Suprapubic skin (tissue), 4 donors: Measurements from ENCODE around the gene LRRC2. TPM values are rescaled to one million over a fixed set of nuclear protein-coding genes. Genes with fewer than 3 reads are reported as not detected.

Experiments
- DNase-seq, 2 donors: peaks; one replicate each; pipeline ENCODE4 v3.0.0-alpha.2; 2019; ENCODE audit warnings: low spot score in 2 of 2
- H3K27ac ChIP-seq: fragments of 200-600 bp; sonication (generic); one replicate; pipeline ENCODE4 v1.5.1; 2019
- H3K27me3 ChIP-seq: fragments of 200-600 bp; sonication (generic); one replicate; pipeline ENCODE4 v1.5.1; 2019
- H3K36me3 ChIP-seq: fragments of 200-600 bp; sonication (generic); one replicate; pipeline ENCODE4 v1.5.1; 2019
- H3K4me1 ChIP-seq: fragments of 200-600 bp; sonication (generic); one replicate; pipeline ENCODE4 v1.5.1; 2019
- H3K4me3 ChIP-seq: fragments of 200-600 bp; sonication (generic); one replicate; pipeline ENCODE4 v1.5.1; 2019; ENCODE audit warnings: mild to moderate bottlenecking
- H3K9me3 ChIP-seq: fragments of 200-600 bp; sonication (generic); one replicate; pipeline ENCODE4 v1.5.1; 2019
- EP300 ChIP-seq: sonication (generic); formaldehyde crosslinking; IDR thresholded peaks from one replicate; pipeline ENCODE4 v1.6.1; 2017; ENCODE audit warnings: antibody characterized with exemption
- POLR2A ChIP-seq, 2 donors: fragments of 450-650 bp; IDR thresholded peaks; one replicate each; pipeline ENCODE4 v1.6.1; 2017; ENCODE audit warnings: antibody characterized with exemption in 2 of 2, mild to moderate bottlenecking in 2 of 2, moderate library complexity in 2 of 2
- POLR2AphosphoS5 ChIP-seq, 3 donors: sonication (generic); formaldehyde crosslinking; IDR thresholded peaks; one replicate each; pipeline ENCODE4 v1.6.1; 2017; ENCODE audit warnings: antibody characterized with exemption in 3 of 3
- WGBS: methylation state at CpG from one replicate; pipeline ENCODE4 v1.1.5; 2018; 5-methylcytosine and 5-hydroxymethylcytosine counted together
- total RNA-seq, 4 donors: library from RNA; depleted of rRNA; stranded (reverse); fragments of >200 nt; gene quantifications; one replicate each; pipeline ENCODE4 v1.1.0, GENCODE V29; 2016
- TF ChIP-seq, protein P1 (sequence below), 2 donors: fragments of 200-600 bp in 1 of 2; fragments of 450-650 bp in 1 of 2; sonication (generic) in 1 of 2; IDR thresholded peaks; one replicate each; pipeline ENCODE4 v1.5.1; 2016 to 2019; ENCODE audit warnings: antibody characterized with exemption in 2 of 2, mild to moderate bottlenecking in 1 of 2, moderate library complexity in 1 of 2

Gene LRRC2
- total RNA-seq, 4 donors from 2014 or later = 0.83 to 3.7 (median 2.6) TPM

DNA sequence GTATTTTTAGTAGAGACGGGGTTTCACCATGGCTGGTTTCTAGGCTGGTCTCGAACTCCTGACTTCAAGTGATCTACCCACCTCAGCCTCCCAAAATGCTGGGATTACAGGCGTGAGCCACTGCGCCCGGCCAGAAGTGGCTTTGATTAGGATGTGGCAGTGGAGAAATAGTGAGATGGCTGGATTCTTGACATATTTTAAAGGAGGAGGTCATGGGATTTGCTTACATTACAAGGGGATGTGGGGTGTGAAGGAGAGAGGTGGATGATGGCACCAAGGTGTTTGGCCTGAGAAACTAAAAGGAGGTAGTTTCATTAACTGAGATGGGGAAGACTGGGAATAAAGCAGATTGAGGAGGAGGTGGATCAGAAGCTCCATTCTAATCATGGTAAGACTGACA, 86.4 kb downstream of the LRRC2 start:
- H3K4me1 ChIP-seq = no peaks in the 10 kb centered on the region
- H3K9me3 ChIP-seq = no peaks in the 10 kb centered on the region
- peaks cover 3% of the 10 kb centered on the region for H3K27me3 ChIP-seq
- H3K27ac ChIP-seq = no peak overlapping the region
- no peak for TF ChIP-seq POLR2A (IDR thresholded peaks at IDR 0.05)
- TF ChIP-seq POLR2AphosphoS5 (IDR thresholded peaks at IDR 0.05) = no peak
- WGBS = 88% methylated on average over 5 of the region's 5 CpGs
- no peaks in the 10 kb centered on the region for H3K36me3 ChIP-seq
- H3K4me3 ChIP-seq = no peak overlapping the region
- DNase-seq = peak in 1 of 2 donors; percentile 4

DNA sequence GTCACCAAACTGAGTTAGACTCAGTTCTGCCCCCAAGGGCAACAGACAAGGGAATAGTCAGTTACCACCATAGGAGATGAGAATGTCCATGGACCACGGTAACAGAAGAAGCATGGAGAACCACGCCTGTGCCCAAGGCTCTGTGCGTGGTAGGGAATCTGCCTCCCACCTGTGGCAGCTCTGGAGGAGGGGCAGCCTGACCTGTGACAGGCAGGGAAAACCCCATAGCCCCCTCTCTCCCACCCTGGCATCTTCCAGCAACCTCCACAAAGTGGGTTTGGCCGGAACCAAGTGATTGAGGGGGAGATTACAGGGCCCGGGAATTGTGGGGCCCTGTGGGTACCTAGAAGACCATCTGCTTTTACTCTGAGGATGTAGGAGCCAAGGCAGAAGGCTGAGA, 87.1 kb downstream of the LRRC2 start:
- peaks cover 3% of the 10 kb centered on the region for H3K27me3 ChIP-seq
- no peak overlapping the region for H3K27ac ChIP-seq
- no peak overlapping the region for H3K4me3 ChIP-seq
- TF ChIP-seq POLR2AphosphoS5 (IDR thresholded peaks at IDR 0.05) = no peak
- TF ChIP-seq POLR2A (IDR thresholded peaks at IDR 0.05) = no peak
- no peak for TF ChIP-seq EP300
- TF ChIP-seq, protein P1, sequence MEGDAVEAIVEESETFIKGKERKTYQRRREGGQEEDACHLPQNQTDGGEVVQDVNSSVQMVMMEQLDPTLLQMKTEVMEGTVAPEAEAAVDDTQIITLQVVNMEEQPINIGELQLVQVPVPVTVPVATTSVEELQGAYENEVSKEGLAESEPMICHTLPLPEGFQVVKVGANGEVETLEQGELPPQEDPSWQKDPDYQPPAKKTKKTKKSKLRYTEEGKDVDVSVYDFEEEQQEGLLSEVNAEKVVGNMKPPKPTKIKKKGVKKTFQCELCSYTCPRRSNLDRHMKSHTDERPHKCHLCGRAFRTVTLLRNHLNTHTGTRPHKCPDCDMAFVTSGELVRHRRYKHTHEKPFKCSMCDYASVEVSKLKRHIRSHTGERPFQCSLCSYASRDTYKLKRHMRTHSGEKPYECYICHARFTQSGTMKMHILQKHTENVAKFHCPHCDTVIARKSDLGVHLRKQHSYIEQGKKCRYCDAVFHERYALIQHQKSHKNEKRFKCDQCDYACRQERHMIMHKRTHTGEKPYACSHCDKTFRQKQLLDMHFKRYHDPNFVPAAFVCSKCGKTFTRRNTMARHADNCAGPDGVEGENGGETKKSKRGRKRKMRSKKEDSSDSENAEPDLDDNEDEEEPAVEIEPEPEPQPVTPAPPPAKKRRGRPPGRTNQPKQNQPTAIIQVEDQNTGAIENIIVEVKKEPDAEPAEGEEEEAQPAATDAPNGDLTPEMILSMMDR (IDR thresholded peaks at IDR 0.05) = no peak
- H3K36me3 ChIP-seq = no peaks in the 10 kb centered on the region
- peak in 1 of 2 donors; percentile 47 for DNase-seq
- WGBS = 94% methylated on average over 2 of the region's 5 CpGs
- no peaks in the 10 kb centered on the region for H3K4me1 ChIP-seq
- H3K9me3 ChIP-seq = no peaks in the 10 kb centered on the region

DNA sequence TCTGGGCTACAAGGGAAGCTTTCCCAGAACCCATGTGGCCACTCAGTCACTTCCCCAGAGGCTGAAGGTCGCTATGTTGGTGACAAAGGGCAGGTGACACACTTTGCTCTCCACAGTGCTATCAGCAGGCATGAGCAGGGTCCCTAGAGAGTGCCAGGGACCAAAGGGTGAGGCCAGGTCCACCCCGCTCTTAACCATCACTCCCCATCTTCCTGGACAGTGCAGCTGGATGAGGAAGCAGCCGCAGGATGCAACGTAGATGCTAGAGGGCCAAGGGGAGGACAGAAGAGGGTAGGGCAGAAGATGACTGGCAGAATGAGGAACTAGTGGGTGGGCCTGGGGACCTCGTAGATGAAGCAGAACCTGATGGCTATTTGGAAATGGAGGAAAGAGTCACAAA, 87.8 kb downstream of the LRRC2 start:
- Histone ChIP-seq H3K4me1 (no peaks in the 10 kb centered on the region), H3K4me3 (no peak overlapping the region), H3K36me3 (no peaks in the 10 kb centered on the region), H3K9me3 (no peaks in the 10 kb centered on the region), H3K27me3 (peaks cover 3% of the 10 kb centered on the region), H3K27ac (no peak overlapping the region)
- TF ChIP-seq EP300 = no peak
- TF ChIP-seq POLR2A (IDR thresholded peaks at IDR 0.05) = no peak
- TF ChIP-seq POLR2AphosphoS5 (IDR thresholded peaks at IDR 0.05) = no peak
- TF ChIP-seq, protein P1 (IDR thresholded peaks at IDR 0.05) = no peak
- 84% methylated on average over 5 of the region's 5 CpGs for WGBS
- peak in 1 of 2 donors; percentile 48 for DNase-seq

DNA sequence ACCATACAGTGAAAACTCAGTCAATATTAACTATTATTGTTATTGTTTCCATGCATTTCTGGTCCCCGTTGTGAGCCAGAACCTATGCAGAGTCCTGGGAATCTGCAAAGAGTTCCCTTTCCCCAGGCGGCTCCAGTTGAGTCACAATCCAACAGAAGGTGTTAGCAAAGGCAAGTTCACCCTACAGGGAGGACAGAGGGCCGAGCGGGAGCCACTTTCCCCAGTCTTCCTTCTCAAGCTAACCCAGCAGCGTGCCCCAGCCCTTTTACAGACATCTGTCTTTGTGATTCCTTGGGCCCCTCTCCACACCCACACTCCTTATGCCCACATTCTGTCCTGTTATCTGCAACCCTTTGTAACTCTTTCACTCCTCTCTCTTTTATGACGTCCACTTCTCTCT, 88.3 kb downstream of the LRRC2 start:
- DNase-seq = peak in 1 of 2 donors; percentile 37
- no peaks in the 10 kb centered on the region for H3K9me3 ChIP-seq
- H3K36me3 ChIP-seq = no peaks in the 10 kb centered on the region
- H3K27ac ChIP-seq = no peak overlapping the region
- peaks cover 3% of the 10 kb centered on the region for H3K27me3 ChIP-seq
- WGBS = 89% methylated on average over 6 of the region's 6 CpGs
- TF ChIP-seq EP300 (no peak), POLR2A (IDR thresholded peaks at IDR 0.05) (no peak), POLR2AphosphoS5 (IDR thresholded peaks at IDR 0.05) (no peak)
- TF ChIP-seq, protein P1 (IDR thresholded peaks at IDR 0.05) = no peak
- no peak overlapping the region for H3K4me3 ChIP-seq
- H3K4me1 ChIP-seq = no peaks in the 10 kb centered on the region

DNA sequence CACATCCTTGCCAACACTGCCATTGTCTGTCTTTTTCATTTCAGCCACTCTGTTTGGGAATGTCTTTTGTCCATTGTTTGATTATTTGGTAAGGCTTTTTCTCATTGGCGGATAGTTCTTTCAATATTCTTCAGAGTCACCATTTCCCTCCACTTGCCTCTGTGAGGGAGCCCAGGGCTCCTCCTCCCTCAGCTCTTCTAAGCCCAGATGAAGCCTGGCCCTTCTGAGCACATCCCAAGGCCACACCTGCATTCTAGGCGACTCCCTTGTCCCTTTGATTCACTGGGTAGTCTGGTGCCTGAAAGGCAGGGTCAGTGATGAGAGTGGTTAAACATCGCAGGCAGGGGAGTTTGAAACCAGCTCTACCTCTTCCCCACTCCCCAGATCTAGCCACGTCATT, 89.0 kb downstream of the LRRC2 start:
- no peak overlapping the region for H3K4me3 ChIP-seq
- no peak for TF ChIP-seq POLR2AphosphoS5 (IDR thresholded peaks at IDR 0.05)
- no peak for TF ChIP-seq POLR2A (IDR thresholded peaks at IDR 0.05)
- TF ChIP-seq EP300 = no peak
- TF ChIP-seq, protein P1 (IDR thresholded peaks at IDR 0.05) = no peak
- DNase-seq = peak in 1 of 2 donors; percentile 21
- H3K9me3 ChIP-seq = no peaks in the 10 kb centered on the region
- H3K27ac ChIP-seq = no peak overlapping the region
- H3K4me1 ChIP-seq = no peaks in the 10 kb centered on the region
- peaks cover 3% of the 10 kb centered on the region for H3K27me3 ChIP-seq
- H3K36me3 ChIP-seq = no peaks in the 10 kb centered on the region
- 82% methylated on average over 4 of the region's 4 CpGs for WGBS

DNA sequence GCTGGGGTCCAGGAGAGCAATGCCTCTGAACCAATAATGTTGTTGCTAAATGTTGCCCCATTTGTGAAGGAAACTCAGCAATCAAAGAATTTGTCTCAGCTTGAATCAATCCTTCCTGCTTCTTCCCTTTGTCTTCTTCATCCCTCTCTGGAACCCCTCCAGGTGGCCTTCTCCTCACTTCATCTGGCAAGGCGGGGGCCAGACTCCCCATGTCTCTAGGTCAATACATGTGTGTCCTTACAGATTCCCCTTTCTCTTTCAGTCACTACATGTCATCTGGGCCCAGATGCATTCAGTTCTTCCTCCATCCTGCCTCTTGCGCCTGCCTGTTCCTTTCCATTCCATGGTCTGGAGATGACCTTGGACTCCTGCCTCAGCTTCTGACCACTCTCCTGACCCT, 93.4 kb downstream of the LRRC2 start:
- Histone ChIP-seq H3K27ac (no peak overlapping the region), H3K9me3 (no peaks in the 10 kb centered on the region), H3K27me3 (no peaks in the 10 kb centered on the region), H3K4me3 (no peak overlapping the region), H3K4me1 (no peaks in the 10 kb centered on the region), H3K36me3 (no peaks in the 10 kb centered on the region)
- peak in 1 of 2 donors; percentile 59 for DNase-seq
- no peak for TF ChIP-seq POLR2A (IDR thresholded peaks at IDR 0.05)
- TF ChIP-seq EP300 = no peak
- TF ChIP-seq, protein P1 (IDR thresholded peaks at IDR 0.05) = no peak
- no peak for TF ChIP-seq POLR2AphosphoS5 (IDR thresholded peaks at IDR 0.05)
- 92% methylated on average over 2 of the region's 2 CpGs for WGBS
